ENCODE data around the gene TRAPPC2L. TPM values are rescaled to one million over a fixed set of nuclear protein-coding genes. Genes with fewer than 3 reads are reported as not detected.
"Not testable (repeated sequence)": the region's sequence is repeated elsewhere in the genome, so short reads cannot be mapped to it uniquely, and the experiment has no call there.

Gene TRAPPC2L
- total and polyA plus RNA-seq, 2 donors, result 49.1 to 54.1 TPM

GRCh38 chr16:88816736-88817535, 40.0 kb upstream of the TRAPPC2L start:
- Histone ChIP-seq H3K27me3 (ENCODE audit: control insufficient read depth in 2 of 2, insufficient read depth in 1 of 2, low read length in 1 of 2) (no peaks in the 10 kb centered on the region), H3K36me3 (ENCODE audit: control insufficient read depth in 2 of 2, insufficient read depth in 2 of 2, low read length in 1 of 2) (peaks cover 0 to 12% of the 10 kb centered on the region in 2 donors), H3K27ac (ENCODE audit: low read depth in 1 of 2, low read length in 1 of 2) (no peak overlapping the region), H3K4me1 (ENCODE audit: control insufficient read depth in 2 of 2, insufficient read depth in 2 of 2, low read length in 2 of 2) (peaks cover 7 to 19% of the 10 kb centered on the region in 2 donors), H3K9me3 (ENCODE audit: control insufficient read depth in 2 of 2, insufficient read depth in 1 of 2, low read length in 1 of 2) (peaks cover 0 to 8% of the 10 kb centered on the region in 2 donors), H3K4me3 (ENCODE audit: low read length in 2 of 2) (no peak overlapping the region)
- DNase-seq (ENCODE audit: low read depth in 6 of 9, low spot score in 9 of 9), result no peak
- 93% methylated on average over 41 of the region's 41 CpGs for WGBS

GRCh38 chr16:88817785-88818574, 38.9 kb upstream of the TRAPPC2L start:
- Histone ChIP-seq H3K4me3 (ENCODE audit: low read length in 2 of 2) (no peak overlapping the region), H3K27me3 (ENCODE audit: control insufficient read depth in 2 of 2, insufficient read depth in 1 of 2, low read length in 1 of 2) (no peaks in the 10 kb centered on the region), H3K4me1 (ENCODE audit: control insufficient read depth in 2 of 2, insufficient read depth in 2 of 2, low read length in 2 of 2) (peaks cover 3 to 12% of the 10 kb centered on the region in 2 donors), H3K9me3 (ENCODE audit: control insufficient read depth in 2 of 2, insufficient read depth in 1 of 2, low read length in 1 of 2) (peaks cover 0 to 12% of the 10 kb centered on the region in 2 donors), H3K27ac (ENCODE audit: low read depth in 1 of 2, low read length in 1 of 2) (no peak overlapping the region), H3K36me3 (ENCODE audit: control insufficient read depth in 2 of 2, insufficient read depth in 2 of 2, low read length in 1 of 2) (peaks cover 0 to 22% of the 10 kb centered on the region in 2 donors)
- no peak for DNase-seq (ENCODE audit: low read depth in 6 of 9, low spot score in 9 of 9)
- WGBS, result 96% methylated on average over 40 of the region's 40 CpGs

- no peaks in the 10 kb centered on the region for H3K27me3 ChIP-seq (ENCODE audit: control insufficient read depth in 2 of 2, insufficient read depth in 1 of 2, low read length in 1 of 2)
- no peak overlapping the region for H3K27ac ChIP-seq (ENCODE audit: low read depth in 1 of 2, low read length in 1 of 2)
- 96% methylated on average over 18 of the region's 18 CpGs for WGBS
- H3K4me1 ChIP-seq (ENCODE audit: control insufficient read depth in 2 of 2, insufficient read depth in 2 of 2, low read length in 2 of 2), result peaks cover 3 to 12% of the 10 kb centered on the region in 2 donors
- H3K4me3 ChIP-seq (ENCODE audit: low read length in 2 of 2), result no peak overlapping the region
- DNase-seq (ENCODE audit: low read depth in 6 of 9, low spot score in 9 of 9), result no peak
- peaks cover 0 to 14% of the 10 kb centered on the region in 2 donors for H3K9me3 ChIP-seq (ENCODE audit: control insufficient read depth in 2 of 2, insufficient read depth in 1 of 2, low read length in 1 of 2)
- peaks cover 0 to 22% of the 10 kb centered on the region in 2 donors for H3K36me3 ChIP-seq (ENCODE audit: control insufficient read depth in 2 of 2, insufficient read depth in 2 of 2, low read length in 1 of 2)
Measured at GRCh38 chr16:88818575-88818874, 38.4 kb upstream of the TRAPPC2L start.

- H3K4me1 ChIP-seq (ENCODE audit: control insufficient read depth in 2 of 2, insufficient read depth in 2 of 2, low read length in 2 of 2), result peaks cover 3 to 12% of the 10 kb centered on the region in 2 donors
- H3K4me3 ChIP-seq (ENCODE audit: low read length in 2 of 2), result no peak overlapping the region
- 90% methylated on average over 16 of the region's 16 CpGs for WGBS
- peaks cover 0 to 14% of the 10 kb centered on the region in 2 donors for H3K9me3 ChIP-seq (ENCODE audit: control insufficient read depth in 2 of 2, insufficient read depth in 1 of 2, low read length in 1 of 2)
- DNase-seq (ENCODE audit: low read depth in 6 of 9, low spot score in 9 of 9), result no peak
- no peak overlapping the region for H3K27ac ChIP-seq (ENCODE audit: low read depth in 1 of 2, low read length in 1 of 2)
- no peaks in the 10 kb centered on the region for H3K27me3 ChIP-seq (ENCODE audit: control insufficient read depth in 2 of 2, insufficient read depth in 1 of 2, low read length in 1 of 2)
- H3K36me3 ChIP-seq (ENCODE audit: control insufficient read depth in 2 of 2, insufficient read depth in 2 of 2, low read length in 1 of 2), result peaks cover 0 to 22% of the 10 kb centered on the region in 2 donors
Measured at GRCh38 chr16:88819126-88819525, 37.8 kb upstream of the TRAPPC2L start.

- Histone ChIP-seq H3K4me3 (ENCODE audit: low read length in 2 of 2) (no peak overlapping the region), H3K4me1 (ENCODE audit: control insufficient read depth in 2 of 2, insufficient read depth in 2 of 2, low read length in 2 of 2) (peaks cover 3 to 11% of the 10 kb centered on the region in 2 donors), H3K27me3 (ENCODE audit: control insufficient read depth in 2 of 2, insufficient read depth in 1 of 2, low read length in 1 of 2) (no peaks in the 10 kb centered on the region), H3K27ac (ENCODE audit: low read depth in 1 of 2, low read length in 1 of 2) (no peak overlapping the region), H3K36me3 (ENCODE audit: control insufficient read depth in 2 of 2, insufficient read depth in 2 of 2, low read length in 1 of 2) (peaks cover 0 to 22% of the 10 kb centered on the region in 2 donors), H3K9me3 (ENCODE audit: control insufficient read depth in 2 of 2, insufficient read depth in 1 of 2, low read length in 1 of 2) (peaks cover 0 to 14% of the 10 kb centered on the region in 2 donors)
- WGBS, result 97% methylated on average over 20 of the region's 20 CpGs
- no peak for DNase-seq (ENCODE audit: low read depth in 6 of 9, low spot score in 9 of 9)
Measured at GRCh38 chr16:88820385-88821025, 36.4 kb upstream of the TRAPPC2L start.

- 89% methylated on average over 22 of the region's 22 CpGs for WGBS
- peaks cover 0 to 22% of the 10 kb centered on the region in 2 donors for H3K36me3 ChIP-seq (ENCODE audit: control insufficient read depth in 2 of 2, insufficient read depth in 2 of 2, low read length in 1 of 2)
- H3K4me3 ChIP-seq (ENCODE audit: low read length in 2 of 2), result no peak overlapping the region
- DNase-seq (ENCODE audit: low read depth in 6 of 9, low spot score in 9 of 9), result no peak
- H3K9me3 ChIP-seq (ENCODE audit: control insufficient read depth in 2 of 2, insufficient read depth in 1 of 2, low read length in 1 of 2), result peaks cover 0 to 7% of the 10 kb centered on the region in 2 donors
- no peaks in the 10 kb centered on the region for H3K27me3 ChIP-seq (ENCODE audit: control insufficient read depth in 2 of 2, insufficient read depth in 1 of 2, low read length in 1 of 2)
- peaks cover 0 to 3% of the 10 kb centered on the region in 2 donors for H3K4me1 ChIP-seq (ENCODE audit: control insufficient read depth in 2 of 2, insufficient read depth in 2 of 2, low read length in 2 of 2)
- H3K27ac ChIP-seq (ENCODE audit: low read depth in 1 of 2, low read length in 1 of 2), result no peak overlapping the region
Measured at GRCh38 chr16:88821168-88821850, 35.6 kb upstream of the TRAPPC2L start.

GRCh38 chr16:88822281-88823040, 34.5 kb upstream of the TRAPPC2L start:
- no peak overlapping the region for H3K4me3 ChIP-seq (ENCODE audit: low read length in 2 of 2)
- H3K36me3 ChIP-seq (ENCODE audit: control insufficient read depth in 2 of 2, insufficient read depth in 2 of 2, low read length in 1 of 2), result peaks cover 0 to 17% of the 10 kb centered on the region in 2 donors
- H3K4me1 ChIP-seq (ENCODE audit: control insufficient read depth in 2 of 2, insufficient read depth in 2 of 2, low read length in 2 of 2), result peaks cover 0 to 2% of the 10 kb centered on the region in 2 donors
- peaks cover 0 to 6% of the 10 kb centered on the region in 2 donors for H3K9me3 ChIP-seq (ENCODE audit: control insufficient read depth in 2 of 2, insufficient read depth in 1 of 2, low read length in 1 of 2)
- 98% methylated on average over 24 of the region's 24 CpGs for WGBS
- no peak overlapping the region for H3K27ac ChIP-seq (ENCODE audit: low read depth in 1 of 2, low read length in 1 of 2)
- DNase-seq (ENCODE audit: low read depth in 6 of 9, low spot score in 9 of 9), result no peak
- no peaks in the 10 kb centered on the region for H3K27me3 ChIP-seq (ENCODE audit: control insufficient read depth in 2 of 2, insufficient read depth in 1 of 2, low read length in 1 of 2)

GRCh38 chr16:88823646-88824045, 33.3 kb upstream of the TRAPPC2L start:
- WGBS, result 98% methylated on average over 29 of the region's 31 CpGs
- not testable (repeated sequence) for H3K27ac ChIP-seq (ENCODE audit: low read depth in 1 of 2, low read length in 1 of 2); H3K27me3 ChIP-seq (ENCODE audit: control insufficient read depth in 2 of 2, insufficient read depth in 1 of 2, low read length in 1 of 2); H3K4me1 ChIP-seq (ENCODE audit: control insufficient read depth in 2 of 2, insufficient read depth in 2 of 2, low read length in 2 of 2); H3K4me3 ChIP-seq (ENCODE audit: low read length in 2 of 2); H3K9me3 ChIP-seq (ENCODE audit: control insufficient read depth in 2 of 2, insufficient read depth in 1 of 2, low read length in 1 of 2); DNase-seq (ENCODE audit: low read depth in 6 of 9, low spot score in 9 of 9)
- H3K36me3 ChIP-seq (ENCODE audit: control insufficient read depth in 2 of 2, insufficient read depth in 2 of 2, low read length in 1 of 2), result peaks cover 0 to 24% of the 10 kb centered on the region in 2 donors

Measured in thymus (tissue), 11 donors.